WERI-Rb-1 (cell line): Measurements from ENCODE around the gene ANO10.

ENCODE experiments used
- DNase-seq: peaks from one replicate; pipeline ENCODE4 v3.0.0-alpha.2; 2020
- H3K27ac ChIP-seq: fragments of 250-450 bp; sonication (Bioruptor Pico); 2 replicates; pipeline ENCODE4 v1.5.1; 2020; ENCODE audit warnings: mild to moderate bottlenecking, moderate library complexity
- H3K27me3 ChIP-seq: fragments of 250-450 bp; sonication (Bioruptor Pico); 2 replicates; pipeline ENCODE4 v1.5.1; 2021; ENCODE audit warnings: mild to moderate bottlenecking, low read depth, moderate library complexity; ENCODE audit not compliant: insufficient read depth, severe bottlenecking
- H3K36me3 ChIP-seq: fragments of 250-450 bp; sonication (Bioruptor Pico); 2 replicates; pipeline ENCODE4 v1.5.1; 2020; ENCODE audit warnings: mild to moderate bottlenecking, moderate library complexity
- H3K4me3 ChIP-seq: 2 replicates; pipeline ENCODE4 v1.5.1; 2011; ENCODE audit warnings: low read depth, mild to moderate bottlenecking, control low read depth, low read length
- H3K9me3 ChIP-seq: fragments of 250-450 bp; sonication (Bioruptor Pico); 2 replicates; pipeline ENCODE4 v1.5.1; 2021; ENCODE audit warnings: mild to moderate bottlenecking, moderate library complexity; ENCODE audit not compliant: severe bottlenecking
- CTCF ChIP-seq: IDR thresholded peaks from 2 replicates; pipeline ENCODE4 v1.5.1; 2011; ENCODE audit warnings: low read depth, mild to moderate bottlenecking, control low read depth, inconsistent platforms, low read length

Gene ANO10

GRCh38 chr3:43343185-43343584, 278.6 kb downstream of the ANO10 start:
- H3K4me3 ChIP-seq = no peak overlapping the region
- DNase-seq = no peak
- H3K27ac ChIP-seq = no peak overlapping the region
- no peak for TF ChIP-seq CTCF
- H3K9me3 ChIP-seq = peaks cover 3% of the 10 kb centered on the region
- H3K36me3 ChIP-seq = peaks cover 40% of the 10 kb centered on the region
- no peaks in the 10 kb centered on the region for H3K27me3 ChIP-seq

DNA sequence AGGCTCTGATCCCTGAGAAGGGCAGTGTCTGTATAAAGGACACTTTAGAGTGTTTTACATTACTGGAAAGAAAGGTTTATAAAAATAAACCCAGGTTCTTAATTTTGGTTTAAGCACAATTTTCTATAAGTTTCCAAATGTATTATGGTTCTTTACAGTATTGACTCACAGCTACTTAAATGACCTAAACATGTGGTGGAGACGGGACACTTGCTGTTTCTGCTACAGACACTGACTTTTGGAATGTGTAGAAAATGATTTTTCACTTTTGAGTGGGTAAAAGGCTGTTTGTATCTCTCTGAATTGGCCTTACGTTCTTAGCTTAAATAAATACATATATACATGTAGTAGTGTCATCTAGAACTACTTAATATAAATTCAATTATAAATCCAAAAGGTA, 280.0 kb downstream of the ANO10 start:
- TF ChIP-seq CTCF = no peak
- Histone ChIP-seq H3K27me3 (no peaks in the 10 kb centered on the region), H3K9me3 (peaks cover 14% of the 10 kb centered on the region), H3K36me3 (peaks cover 40% of the 10 kb centered on the region), H3K4me3 (no peak overlapping the region), H3K27ac (no peak overlapping the region)
- DNase-seq = no peak

DNA sequence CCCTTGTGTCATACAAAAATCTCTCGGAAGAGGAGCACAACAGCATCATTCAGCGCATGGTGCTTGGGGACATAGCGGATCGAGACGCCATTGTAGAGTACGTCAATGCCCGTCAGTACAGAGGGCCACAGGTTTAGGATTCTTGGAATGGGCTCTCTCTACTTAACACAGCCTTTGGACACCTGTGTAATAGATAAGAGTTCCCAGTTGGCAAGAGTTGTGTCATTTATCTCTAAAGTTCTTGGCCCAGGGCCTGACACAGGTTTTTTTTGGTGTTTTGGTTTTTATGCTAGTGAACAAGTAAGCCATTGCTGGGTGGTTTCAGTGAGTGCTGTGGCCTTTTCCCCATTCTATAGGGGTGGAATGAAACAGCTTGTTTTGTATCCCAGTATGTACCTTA, 281.4 kb downstream of the ANO10 start:
- Histone ChIP-seq H3K27me3 (no peaks in the 10 kb centered on the region), H3K4me3 (no peak overlapping the region), H3K27ac (no peak overlapping the region), H3K9me3 (peaks cover 14% of the 10 kb centered on the region), H3K36me3 (peaks cover 43% of the 10 kb centered on the region)
- DNase-seq = no peak
- TF ChIP-seq CTCF = no peak

GRCh38 chr3:43338295-43338694, 283.5 kb downstream of the ANO10 start:
- no peak overlapping the region for H3K4me3 ChIP-seq
- H3K9me3 ChIP-seq = peaks cover 14% of the 10 kb centered on the region
- DNase-seq = no peak
- TF ChIP-seq CTCF = no peak
- H3K27me3 ChIP-seq = no peaks in the 10 kb centered on the region
- no peak overlapping the region for H3K27ac ChIP-seq
- H3K36me3 ChIP-seq = peaks cover 46% of the 10 kb centered on the region

DNA sequence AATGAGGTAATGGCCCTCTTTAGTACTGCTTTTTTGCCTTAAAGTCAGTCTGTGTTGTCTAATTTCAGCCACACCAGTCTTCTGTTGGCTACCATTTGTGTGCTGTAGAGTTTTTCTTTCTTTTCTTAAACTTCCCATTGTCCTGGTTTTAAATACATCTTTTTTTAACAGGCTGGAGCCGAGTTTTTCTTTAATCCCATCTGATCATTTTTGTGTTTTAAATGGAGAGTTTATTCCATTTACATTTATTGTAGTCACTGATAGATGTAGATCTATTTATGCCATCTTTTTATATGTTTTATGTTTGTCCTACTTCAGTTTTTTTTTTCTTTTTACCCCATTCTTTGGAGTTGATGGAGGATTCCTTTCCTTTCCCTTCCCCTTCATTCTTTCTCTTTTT, 286.0 kb downstream of the ANO10 start:
- no peak overlapping the region for H3K4me3 ChIP-seq
- DNase-seq = no peak
- peaks cover 14% of the 10 kb centered on the region for H3K9me3 ChIP-seq
- no peaks in the 10 kb centered on the region for H3K27me3 ChIP-seq
- no peak for TF ChIP-seq CTCF
- no peak overlapping the region for H3K27ac ChIP-seq
- peaks cover 32% of the 10 kb centered on the region for H3K36me3 ChIP-seq

DNA sequence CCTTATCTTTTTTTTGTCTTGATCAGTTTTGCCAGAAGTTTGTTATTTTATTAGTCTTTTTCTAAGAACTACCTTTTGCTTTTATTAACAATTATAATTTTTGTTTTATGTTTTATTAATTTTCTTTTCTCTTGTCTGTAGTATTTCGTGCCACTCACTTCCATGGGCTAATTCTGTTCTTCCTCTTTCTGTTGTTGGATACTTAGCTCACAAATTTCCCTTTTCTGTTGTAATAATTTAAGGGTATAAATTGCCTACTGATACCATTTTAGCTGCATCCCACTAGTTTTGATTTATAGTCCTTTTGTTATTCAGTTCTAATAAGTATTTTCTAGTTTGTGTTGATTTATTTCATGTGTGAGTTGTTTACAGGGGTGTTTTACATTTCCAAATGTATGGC, 286.8 kb downstream of the ANO10 start:
- H3K27ac ChIP-seq = no peak overlapping the region
- H3K9me3 ChIP-seq = peaks cover 14% of the 10 kb centered on the region
- H3K36me3 ChIP-seq = peaks cover 24% of the 10 kb centered on the region
- TF ChIP-seq CTCF = no peak
- no peaks in the 10 kb centered on the region for H3K27me3 ChIP-seq
- DNase-seq = no peak
- no peak overlapping the region for H3K4me3 ChIP-seq
